GM18505 (cell line): ENCODE data around the gene TLE2.
A peak's percentile ranks its signal among the peaks of the same experiment; 100 is the strongest.

ENCODE experiments used
- ATAC-seq: cut with Tn5 transposase; IDR thresholded peaks from one replicate; pipeline ENCODE4 v1.9.1; 2021; ENCODE audit not compliant: unreplicated experiment
- POLR2A ChIP-seq: IDR thresholded peaks from 4 replicates; pipeline ENCODE4 v1.6.1; 2011; ENCODE audit warnings: borderline replicate concordance; ENCODE audit not compliant: insufficient read depth, insufficient read length; ENCODE audit errors: extremely low read depth

TLE2 gene

GRCh38 chr19:3036119-3036976 lies 7.3 kb upstream of the TLE2 start:
- peak; percentile 54 for ATAC-seq
- TF ChIP-seq POLR2A = no peak

GRCh38 chr19:3035542-3036118 lies 6.5 kb upstream of the TLE2 start:
- ATAC-seq = peak; percentile 67
- TF ChIP-seq POLR2A = peak; percentile 74

- ATAC-seq = no peak
- no peak for TF ChIP-seq POLR2A
Observed at GRCh38 chr19:3034656-3035541, 5.8 kb upstream of the TLE2 start.

GRCh38 chr19:3034406-3034655 lies 5.3 kb upstream of the TLE2 start:
- ATAC-seq = no peak
- TF ChIP-seq POLR2A = no peak

GRCh38 chr19:3033595-3034405 lies 4.7 kb upstream of the TLE2 start:
- TF ChIP-seq POLR2A = no peak
- no peak for ATAC-seq

GRCh38 chr19:3031607-3031867 lies 2.5 kb upstream of the TLE2 start:
- no peak for ATAC-seq
- TF ChIP-seq POLR2A = no peak

- no peak for ATAC-seq
- no peak for TF ChIP-seq POLR2A
Observed at GRCh38 chr19:3028305-3029064, 595 bp downstream of the TLE2 start.

- no peak for TF ChIP-seq POLR2A
- ATAC-seq = no peak
Observed at GRCh38 chr19:3027981-3028304, 1.1 kb downstream of the TLE2 start.

GRCh38 chr19:3027292-3027691 lies 1.8 kb downstream of the TLE2 start:
- TF ChIP-seq POLR2A = no peak
- ATAC-seq = no peak

- ATAC-seq = no peak
- no peak for TF ChIP-seq POLR2A
Observed at GRCh38 chr19:3026768-3027167, 2.3 kb downstream of the TLE2 start.

GRCh38 chr19:3025549-3025886 lies 3.6 kb downstream of the TLE2 start:
- no peak for TF ChIP-seq POLR2A
- no peak for ATAC-seq

GRCh38 chr19:3024870-3025548 lies 4.1 kb downstream of the TLE2 start:
- ATAC-seq = no peak
- no peak for TF ChIP-seq POLR2A
